ENCODE results near the gene WDR7. TPM values are rescaled to one million over a fixed set of nuclear protein-coding genes. Genes with fewer than 3 reads are reported as not detected.

WDR7 gene
- total and polyA plus RNA-seq, 2 experiments from 2014 or later, result 5.9 to 19.0 TPM

DNA sequence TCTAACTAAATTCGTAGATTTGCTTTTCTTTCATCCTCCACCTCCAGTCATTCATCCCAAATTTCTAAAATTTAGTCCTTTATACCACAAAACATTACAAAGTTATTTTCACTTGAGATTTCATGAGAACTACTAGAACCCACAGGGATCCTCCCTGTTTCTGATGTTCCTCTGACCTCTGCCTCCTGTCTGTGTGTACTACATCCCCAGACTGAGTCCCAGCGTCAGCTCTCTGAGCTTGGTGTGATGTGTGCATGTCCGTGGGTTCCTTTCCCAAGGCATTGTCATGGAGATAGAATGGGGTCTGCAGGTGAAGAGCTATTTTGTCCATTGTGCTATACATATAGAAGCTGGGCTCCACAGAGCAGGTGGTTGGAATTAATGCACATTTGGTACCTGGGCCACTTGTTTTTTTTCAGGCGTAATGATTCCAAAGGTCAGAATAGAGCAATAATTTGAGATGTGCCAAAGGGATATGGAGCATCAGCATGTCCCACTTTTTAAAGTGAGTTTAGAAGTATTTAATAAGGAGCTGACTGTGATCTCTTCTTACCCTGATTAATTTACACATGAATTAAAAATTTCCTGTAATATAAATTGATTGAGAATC lies 344.5 kb downstream of the WDR7 start:
- Histone ChIP-seq H2AFZ (no peak overlapping the region), H3K36me3 (replicated peaks; ENCODE audit: insufficient read depth, low read depth) (no peaks in the 10 kb centered on the region), H3K4me1 (ENCODE audit: insufficient read depth) (peaks cover 3% of the 10 kb centered on the region), H3K27me3 (no peaks in the 10 kb centered on the region), H3K9me3 (ENCODE audit: low read depth) (no peaks in the 10 kb centered on the region), H3K79me2 (no peaks in the 10 kb centered on the region), H3K9me2 (replicated peaks; ENCODE audit: insufficient read depth) (no peaks in the 10 kb centered on the region), H3K4me3 (no peak overlapping the region), H4K20me1 (ENCODE audit: insufficient read depth, poor library complexity, severe bottlenecking) (no peaks in the 10 kb centered on the region), H3K27ac (no peak overlapping the region), H3K4me2 (no peak overlapping the region)
- DNase-seq (ENCODE audit: low spot score), result peak; percentile 5
- TF ChIP-seq, protein P1, sequence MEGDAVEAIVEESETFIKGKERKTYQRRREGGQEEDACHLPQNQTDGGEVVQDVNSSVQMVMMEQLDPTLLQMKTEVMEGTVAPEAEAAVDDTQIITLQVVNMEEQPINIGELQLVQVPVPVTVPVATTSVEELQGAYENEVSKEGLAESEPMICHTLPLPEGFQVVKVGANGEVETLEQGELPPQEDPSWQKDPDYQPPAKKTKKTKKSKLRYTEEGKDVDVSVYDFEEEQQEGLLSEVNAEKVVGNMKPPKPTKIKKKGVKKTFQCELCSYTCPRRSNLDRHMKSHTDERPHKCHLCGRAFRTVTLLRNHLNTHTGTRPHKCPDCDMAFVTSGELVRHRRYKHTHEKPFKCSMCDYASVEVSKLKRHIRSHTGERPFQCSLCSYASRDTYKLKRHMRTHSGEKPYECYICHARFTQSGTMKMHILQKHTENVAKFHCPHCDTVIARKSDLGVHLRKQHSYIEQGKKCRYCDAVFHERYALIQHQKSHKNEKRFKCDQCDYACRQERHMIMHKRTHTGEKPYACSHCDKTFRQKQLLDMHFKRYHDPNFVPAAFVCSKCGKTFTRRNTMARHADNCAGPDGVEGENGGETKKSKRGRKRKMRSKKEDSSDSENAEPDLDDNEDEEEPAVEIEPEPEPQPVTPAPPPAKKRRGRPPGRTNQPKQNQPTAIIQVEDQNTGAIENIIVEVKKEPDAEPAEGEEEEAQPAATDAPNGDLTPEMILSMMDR (IDR thresholded peaks at IDR 0.05; ENCODE audit: poor library complexity), result no peak
- no peak for TF ChIP-seq EZH2phosphoT487 (IDR thresholded peaks at IDR 0.05; ENCODE audit: low read depth, severe bottlenecking, unreplicated experiment)
- 75% methylated on average over 4 of the region's 4 CpGs for WGBS (ENCODE audit: low lambda C conversion rate, missing lambda C conversion rate)

DNA sequence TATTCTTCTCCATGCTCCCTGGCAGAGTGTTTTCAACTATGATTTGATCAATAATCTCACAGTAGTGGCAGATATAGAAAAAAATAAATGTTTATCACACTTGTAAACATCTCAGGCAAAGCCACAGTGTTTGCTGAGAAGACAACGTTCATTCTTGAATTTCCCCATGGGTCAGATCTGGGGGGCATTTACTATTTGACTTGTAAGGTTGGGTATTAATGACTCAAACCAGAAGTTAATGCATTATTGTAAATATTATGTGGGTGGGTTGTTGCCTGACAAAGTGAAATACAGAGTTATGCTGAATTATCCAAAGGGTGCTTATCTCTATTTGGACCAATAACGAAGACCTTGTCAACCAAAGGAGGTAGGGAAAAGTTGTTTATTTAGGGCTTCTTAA lies 346.0 kb downstream of the WDR7 start:
- H3K27me3 ChIP-seq, result no peaks in the 10 kb centered on the region
- H2AFZ ChIP-seq, result no peak overlapping the region
- H3K4me1 ChIP-seq (ENCODE audit: insufficient read depth), result peaks cover 3% of the 10 kb centered on the region
- H3K9me2 ChIP-seq (replicated peaks; ENCODE audit: insufficient read depth), result no peaks in the 10 kb centered on the region
- H4K20me1 ChIP-seq (ENCODE audit: insufficient read depth, poor library complexity, severe bottlenecking), result no peaks in the 10 kb centered on the region
- no peaks in the 10 kb centered on the region for H3K79me2 ChIP-seq
- H3K4me3 ChIP-seq, result no peak overlapping the region
- H3K9me3 ChIP-seq (ENCODE audit: low read depth), result no peaks in the 10 kb centered on the region
- DNase-seq (ENCODE audit: low spot score), result no peak
- no peaks in the 10 kb centered on the region for H3K36me3 ChIP-seq (replicated peaks; ENCODE audit: insufficient read depth, low read depth)
- TF ChIP-seq EZH2 (IDR thresholded peaks at IDR 0.05; ENCODE audit: borderline replicate concordance), result no peak
- TF ChIP-seq EZH2phosphoT487 (IDR thresholded peaks at IDR 0.05; ENCODE audit: low read depth, severe bottlenecking, unreplicated experiment), result no peak
- TF ChIP-seq, protein P1 (IDR thresholded peaks at IDR 0.05; ENCODE audit: poor library complexity), result no peak
- WGBS (ENCODE audit: low lambda C conversion rate, missing lambda C conversion rate), result 63% methylated on average over 2 of the region's 2 CpGs
- H3K27ac ChIP-seq, result no peak overlapping the region
- H3K4me2 ChIP-seq, result no peak overlapping the region

DNA sequence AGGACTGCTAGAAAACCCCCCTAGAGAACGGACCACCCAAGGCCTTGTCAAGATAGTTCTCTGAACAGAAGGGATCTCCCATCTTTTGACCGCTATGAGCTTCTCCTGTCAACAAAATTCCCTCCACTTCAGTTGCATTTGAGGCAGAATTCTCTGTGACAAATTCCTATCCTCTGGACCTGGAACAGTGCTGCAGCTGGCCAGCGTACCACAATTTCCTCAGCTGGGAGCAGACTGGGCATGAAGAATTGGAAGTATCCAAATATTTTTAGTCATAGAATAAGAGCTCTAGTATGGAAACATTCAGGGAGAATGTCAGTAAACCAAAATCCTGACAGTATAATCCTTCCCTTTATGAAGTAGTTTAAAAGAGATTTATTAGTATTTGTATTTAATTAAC lies 348.7 kb downstream of the WDR7 start:
- Histone ChIP-seq H4K20me1 (ENCODE audit: insufficient read depth, poor library complexity, severe bottlenecking) (no peaks in the 10 kb centered on the region), H3K27me3 (no peaks in the 10 kb centered on the region), H3K79me2 (no peaks in the 10 kb centered on the region), H3K27ac (no peak overlapping the region), H3K4me1 (ENCODE audit: insufficient read depth) (peaks cover 13% of the 10 kb centered on the region), H3K4me2 (no peak overlapping the region), H3K9me3 (ENCODE audit: low read depth) (no peaks in the 10 kb centered on the region), H3K36me3 (replicated peaks; ENCODE audit: insufficient read depth, low read depth) (no peaks in the 10 kb centered on the region), H3K4me3 (no peak overlapping the region), H2AFZ (no peak overlapping the region), H3K9me2 (replicated peaks; ENCODE audit: insufficient read depth) (no peaks in the 10 kb centered on the region)
- WGBS (ENCODE audit: low lambda C conversion rate, missing lambda C conversion rate), result 89% methylated on average over 3 of the region's 3 CpGs
- DNase-seq (ENCODE audit: low spot score), result no peak
- TF ChIP-seq EZH2 (IDR thresholded peaks at IDR 0.05; ENCODE audit: borderline replicate concordance) (no peak), EZH2phosphoT487 (IDR thresholded peaks at IDR 0.05; ENCODE audit: low read depth, severe bottlenecking, unreplicated experiment) (no peak)
- TF ChIP-seq, protein P1 (IDR thresholded peaks at IDR 0.05; ENCODE audit: poor library complexity), result no peak
